ENCODE measurements around the gene ADAMTS6.

The ADAMTS6 gene

DNA sequence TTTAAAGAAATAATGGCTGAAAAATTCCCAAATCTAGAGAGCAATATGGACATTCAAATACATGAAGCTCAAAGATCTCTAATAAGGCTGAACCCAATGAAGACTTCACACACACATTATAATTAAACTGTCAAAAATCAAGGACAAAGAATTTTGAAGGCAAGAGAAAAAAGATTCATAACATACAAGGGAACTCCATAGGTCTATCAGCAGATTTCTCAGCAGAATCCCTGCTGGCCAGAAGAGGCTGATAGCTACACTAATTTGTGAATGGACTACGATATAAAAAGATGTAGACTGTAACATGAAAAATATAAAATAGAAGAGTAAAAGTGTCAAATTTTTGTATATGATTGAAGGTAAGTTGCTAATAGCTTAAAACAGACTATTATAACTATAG is 251.9 kb downstream of the ADAMTS6 start:
- TF ChIP-seq FOXP2 (optimal IDR thresholded peaks at IDR 0.05; ENCODE audit: borderline replicate concordance, extremely low read depth, extremely low read length, insufficient read depth) (no peak), REST (IDR thresholded peaks at IDR 0.05; ENCODE audit: insufficient read depth in 1 of 2, low read depth in 2 of 2, low read length in 2 of 2) (no peak), POLR2AphosphoS5 (IDR thresholded peaks at IDR 0.05; ENCODE audit: low read depth, low read length) (no peak), SIN3A (IDR thresholded peaks at IDR 0.05; ENCODE audit: borderline replicate concordance, insufficient read depth, low read length) (no peak), TAF1 (IDR thresholded peaks at IDR 0.05; ENCODE audit: borderline replicate concordance, insufficient read depth, low read length) (no peak)

DNA sequence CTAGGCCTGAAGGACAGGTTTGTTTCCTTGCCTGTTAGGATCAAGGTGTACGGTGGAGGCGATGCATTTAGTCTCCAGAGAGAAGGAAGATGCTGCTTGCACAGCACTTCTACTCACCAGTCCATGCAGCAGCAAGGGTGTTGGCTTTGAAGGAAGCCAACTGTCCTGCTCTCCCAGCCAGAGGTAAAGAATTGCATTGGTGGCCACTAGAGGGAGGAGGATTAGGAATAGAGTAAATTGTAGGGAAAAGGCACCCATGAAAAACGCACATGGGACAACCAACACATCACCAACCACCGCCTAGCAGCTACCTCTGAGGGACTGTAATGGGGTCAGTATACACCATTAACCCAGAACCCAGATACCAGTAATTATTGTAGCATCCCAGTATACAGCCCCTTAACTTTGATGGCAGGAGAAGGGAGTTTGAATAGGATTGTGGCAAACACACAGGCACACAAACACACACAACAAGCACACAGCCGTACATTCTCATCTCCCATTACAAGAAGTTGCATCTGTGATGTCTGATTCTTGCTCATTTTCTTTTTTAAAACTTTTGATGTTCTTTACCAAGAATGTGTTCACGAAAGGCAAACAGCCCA is 267.7 kb downstream of the ADAMTS6 start:
- TF ChIP-seq TAF1 (IDR thresholded peaks at IDR 0.05; ENCODE audit: borderline replicate concordance, insufficient read depth, low read length) (no peak), SIN3A (IDR thresholded peaks at IDR 0.05; ENCODE audit: borderline replicate concordance, insufficient read depth, low read length) (no peak)

DNA sequence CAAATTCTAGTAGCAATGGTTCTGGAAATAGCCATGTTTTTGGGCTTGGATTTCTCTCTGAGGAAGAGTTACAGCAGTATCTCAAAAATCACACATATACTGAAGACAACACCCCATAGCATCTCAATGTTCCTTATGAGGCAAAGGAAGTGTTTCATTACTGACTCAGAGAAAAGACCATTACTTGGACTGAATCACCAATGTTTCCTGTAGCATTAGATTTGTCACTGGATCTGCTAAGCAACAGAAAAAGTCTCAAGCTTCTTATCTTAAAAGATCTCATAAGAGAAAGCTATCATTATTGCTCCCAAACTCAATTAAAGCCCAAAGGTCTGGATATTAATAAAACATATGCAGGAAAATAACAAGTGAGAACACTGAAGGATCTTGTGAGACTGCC is 272.4 kb downstream of the ADAMTS6 start:
- no peak for TF ChIP-seq POLR2AphosphoS5 (IDR thresholded peaks at IDR 0.05; ENCODE audit: low read depth, low read length)
- no peak for TF ChIP-seq REST (IDR thresholded peaks at IDR 0.05; ENCODE audit: insufficient read depth in 1 of 2, low read depth in 2 of 2, low read length in 2 of 2)
- TF ChIP-seq FOXP2 (optimal IDR thresholded peaks at IDR 0.05; ENCODE audit: borderline replicate concordance, extremely low read depth, extremely low read length, insufficient read depth): no peak
- no peak for TF ChIP-seq SIN3A (IDR thresholded peaks at IDR 0.05; ENCODE audit: borderline replicate concordance, insufficient read depth, low read length)
- no peak for TF ChIP-seq TAF1 (IDR thresholded peaks at IDR 0.05; ENCODE audit: borderline replicate concordance, insufficient read depth, low read length)

- no peak for TF ChIP-seq POLR2AphosphoS5 (IDR thresholded peaks at IDR 0.05; ENCODE audit: low read depth, low read length)
- TF ChIP-seq REST (IDR thresholded peaks at IDR 0.05; ENCODE audit: insufficient read depth in 1 of 2, low read depth in 2 of 2, low read length in 2 of 2): no peak
- TF ChIP-seq TAF1 (IDR thresholded peaks at IDR 0.05; ENCODE audit: borderline replicate concordance, insufficient read depth, low read length): no peak
- TF ChIP-seq SIN3A (IDR thresholded peaks at IDR 0.05; ENCODE audit: borderline replicate concordance, insufficient read depth, low read length): no peak
- no peak for TF ChIP-seq FOXP2 (optimal IDR thresholded peaks at IDR 0.05; ENCODE audit: borderline replicate concordance, extremely low read depth, extremely low read length, insufficient read depth)
These were observed 276.8 kb downstream of the ADAMTS6 start for GRCh38 chr5:65204966-65205365.

GRCh38 chr5:65203746-65204145 is 278.0 kb downstream of the ADAMTS6 start:
- TF ChIP-seq SIN3A (IDR thresholded peaks at IDR 0.05; ENCODE audit: borderline replicate concordance, insufficient read depth, low read length) (no peak), TAF1 (IDR thresholded peaks at IDR 0.05; ENCODE audit: borderline replicate concordance, insufficient read depth, low read length) (no peak), FOXP2 (optimal IDR thresholded peaks at IDR 0.05; ENCODE audit: borderline replicate concordance, extremely low read depth, extremely low read length, insufficient read depth) (no peak), REST (IDR thresholded peaks at IDR 0.05; ENCODE audit: insufficient read depth in 1 of 2, low read depth in 2 of 2, low read length in 2 of 2) (no peak), POLR2AphosphoS5 (IDR thresholded peaks at IDR 0.05; ENCODE audit: low read depth, low read length) (no peak)
